Caki2 (cell line): Measurements from ENCODE around the gene CLOCK. TPM values are rescaled to one million over a fixed set of nuclear protein-coding genes. Genes with fewer than 3 reads are reported as not detected.

Experiments
- DNase-seq: peaks from one replicate; pipeline ENCODE4 v3.0.0-alpha.2; 2015; ENCODE audit warnings: low read depth
- in situ Hi-C: cut with HindIII; loops from 2 replicates; pipeline ENCODE4 v1.10.0; 2016; ENCODE audit warnings: low sequenced_read_pairs, low pct_unique_long_range_greater_than_20kb, mixed read lengths
- total RNA-seq: library from RNA; depleted of rRNA; stranded (reverse); fragments of >200 nt; shearing (Covaris generic); gene quantifications from 2 replicates; pipeline ENCODE4 v1.2.3, GENCODE V29; 2014; ENCODE audit warnings: low replicate concordance

The CLOCK gene
- total RNA-seq, 1 experiment from 2014 or later: 25.0 TPM

GRCh38 chr4:55442541-55442940 lies 104.2 kb downstream of the CLOCK start:
- no peak for DNase-seq
- in situ Hi-C loops: no loop called here

GRCh38 chr4:55440786-55441185 lies 105.9 kb downstream of the CLOCK start:
- DNase-seq: no peak
- in situ Hi-C loops: no loop called here

DNA sequence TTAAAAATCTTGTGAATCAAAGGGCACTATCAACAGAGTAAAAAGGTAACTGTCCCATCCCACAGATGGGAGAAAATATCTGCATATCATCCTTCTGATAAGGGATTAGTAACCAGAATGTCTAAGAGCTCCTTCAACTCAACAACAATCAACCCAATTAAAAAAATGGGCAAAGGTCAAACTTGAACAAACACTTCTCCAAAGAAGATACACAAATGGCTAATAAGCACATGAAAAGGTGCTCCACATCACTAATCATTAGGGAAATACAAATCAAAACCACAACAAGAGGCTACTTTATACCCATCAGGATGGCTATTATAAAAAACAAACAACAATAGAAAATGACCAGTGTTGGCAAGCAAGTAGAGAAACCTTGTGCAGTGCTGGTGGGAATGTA lies 107.7 kb downstream of the CLOCK start:
- in situ Hi-C loops: no loop called here

GRCh38 chr4:55438314-55438713 lies 108.4 kb downstream of the CLOCK start:
- in situ Hi-C loops: no loop called here
- DNase-seq: no peak

More for the DNA sequence above, 107.7 kb downstream of the CLOCK start:
- no peak for DNase-seq

DNA sequence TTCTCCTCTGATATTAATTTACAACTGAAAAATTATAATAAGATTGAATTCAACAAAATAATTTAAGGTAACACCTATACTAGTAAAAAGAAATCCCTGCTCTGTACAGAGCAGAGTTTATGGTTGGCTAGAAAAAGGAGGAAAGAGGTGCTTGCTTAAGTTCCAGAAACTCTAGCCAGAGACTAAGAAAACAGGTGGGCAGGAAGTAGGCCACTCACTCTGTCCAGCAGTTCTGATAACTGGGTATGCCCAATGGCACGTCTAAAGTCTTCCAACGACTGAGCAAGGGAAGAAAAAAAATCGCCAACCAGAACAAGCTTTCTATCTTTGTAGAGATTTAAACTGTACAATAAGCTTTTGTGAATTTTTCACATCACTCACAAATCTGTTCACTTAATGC lies 108.9 kb downstream of the CLOCK start:
- no peak for DNase-seq
- in situ Hi-C loops: no loop called here

DNA sequence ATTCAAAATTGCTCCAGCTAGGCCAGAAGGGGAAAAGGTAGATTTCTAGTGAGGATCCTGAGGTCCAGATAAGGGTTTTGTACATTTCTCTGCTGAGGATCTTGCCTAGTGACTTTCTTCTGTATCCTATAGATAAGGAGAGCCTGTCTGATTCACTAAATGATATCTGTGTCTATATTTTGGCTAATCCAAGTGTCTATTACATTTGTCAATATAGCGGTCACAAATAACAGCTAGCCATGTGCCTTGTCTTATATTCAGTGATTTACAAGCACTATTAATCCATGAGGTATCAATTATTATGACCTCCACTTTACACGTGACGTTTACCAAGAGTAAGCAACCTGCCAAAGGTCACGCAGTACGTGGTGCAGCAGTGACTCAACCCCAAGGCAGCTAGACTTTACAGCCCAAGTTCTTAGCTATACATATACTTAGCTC lies 109.3 kb downstream of the CLOCK start:
- DNase-seq: no peak
- in situ Hi-C loops: no loop called here

GRCh38 chr4:55435141-55435841 lies 111.4 kb downstream of the CLOCK start:
- in situ Hi-C loops: no loop called here
- DNase-seq: no peak

- in situ Hi-C loops: no loop called here
- no peak for DNase-seq
Measured at GRCh38 chr4:55431710-55432336, 114.9 kb downstream of the CLOCK start.

DNA sequence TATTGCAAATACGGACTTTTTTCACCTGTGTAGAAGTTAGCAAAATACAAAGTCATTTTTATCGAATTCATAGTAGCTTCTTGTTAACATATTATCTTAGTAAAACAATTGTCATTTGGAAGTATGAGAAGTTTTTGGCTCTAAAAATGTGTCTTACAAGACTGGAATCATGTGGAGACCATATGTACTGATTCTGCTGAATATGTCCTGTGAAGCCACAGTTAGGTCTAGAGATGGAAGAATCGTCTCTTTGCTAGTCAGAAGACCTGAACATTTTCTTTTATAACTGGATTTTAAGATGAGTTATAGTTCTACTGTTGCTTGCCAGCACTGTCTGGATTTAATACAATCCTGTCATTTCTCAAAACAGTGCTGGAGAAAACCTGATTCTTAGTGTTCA lies 121.9 kb downstream of the CLOCK start:
- no peak for DNase-seq
- in situ Hi-C loops: no loop called here

DNA sequence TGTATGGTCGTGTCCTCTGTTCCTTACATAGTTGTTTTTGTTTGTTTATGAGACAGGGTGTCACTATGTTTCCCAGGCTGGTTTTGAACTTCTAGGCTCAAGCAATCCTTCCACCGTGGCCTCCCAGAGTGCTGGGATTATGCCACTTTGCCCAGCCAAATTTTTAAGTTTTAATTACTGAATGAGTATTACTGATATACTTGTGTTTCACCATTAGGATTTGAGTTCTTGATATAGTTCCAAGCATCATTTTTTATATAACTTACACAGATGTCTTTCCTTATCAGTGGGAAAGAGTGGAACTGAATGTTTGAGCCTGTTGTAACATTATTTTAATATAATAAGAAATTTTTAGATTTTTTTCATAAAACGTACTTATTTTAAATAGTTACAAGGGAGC lies 130.5 kb downstream of the CLOCK start:
- DNase-seq: no peak
- in situ Hi-C loops: no loop called here

DNA sequence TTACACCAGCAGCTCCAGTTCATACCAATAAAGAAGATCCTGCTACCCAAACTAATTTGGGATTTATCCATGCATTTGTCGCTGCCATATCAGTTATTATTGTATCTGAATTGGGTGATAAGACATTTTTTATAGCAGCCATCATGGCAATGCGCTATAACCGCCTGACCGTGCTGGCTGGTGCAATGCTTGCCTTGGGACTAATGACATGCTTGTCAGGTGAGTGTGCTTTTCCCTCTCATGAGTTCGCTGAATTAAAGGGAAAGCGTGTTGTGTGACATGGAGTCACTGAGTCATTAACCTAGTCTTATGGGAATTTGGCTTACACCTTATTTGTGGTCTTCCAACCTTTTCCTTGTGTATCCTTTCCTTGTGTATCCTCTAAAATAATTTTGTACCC lies 135.1 kb downstream of the CLOCK start:
- DNase-seq: no peak
- in situ Hi-C loops: no loop called here

- in situ Hi-C loops: no loop called here
- DNase-seq: no peak
Measured at GRCh38 chr4:55410431-55410830, 136.3 kb downstream of the CLOCK start.

GRCh38 chr4:55409468-55410171 lies 137.1 kb downstream of the CLOCK start:
- DNase-seq: no peak
- in situ Hi-C loops: no loop called here

GRCh38 chr4:55407764-55408163 lies 138.9 kb downstream of the CLOCK start:
- in situ Hi-C loops: no loop called here

GRCh38 chr4:55407119-55407518 lies 139.6 kb downstream of the CLOCK start:
- DNase-seq: no peak
- in situ Hi-C loops: no loop called here

More at GRCh38 chr4:55407764-55408163, 138.9 kb downstream of the CLOCK start:
- DNase-seq: no peak

- no peak for DNase-seq
- in situ Hi-C loops: no loop called here
Measured at GRCh38 chr4:55406545-55406944, 140.2 kb downstream of the CLOCK start.

DNA sequence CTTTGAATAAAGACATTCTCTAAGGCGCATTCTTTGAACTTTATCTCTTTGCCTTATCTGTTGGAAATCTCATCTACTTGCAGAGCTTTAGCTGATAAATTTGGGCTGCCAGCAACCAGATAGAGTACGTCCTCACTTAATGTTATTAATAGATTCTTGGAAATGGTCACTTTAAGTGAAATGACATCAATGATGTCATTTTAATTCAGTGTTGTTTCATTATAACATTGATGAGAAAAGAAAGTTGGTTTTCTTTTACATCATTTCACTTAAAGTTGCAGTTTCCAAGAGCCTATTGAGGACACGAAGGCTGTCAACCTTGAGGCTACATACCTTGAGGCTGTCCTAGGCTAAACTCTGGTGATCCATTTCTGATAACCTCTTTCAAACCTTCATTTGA lies 141.6 kb downstream of the CLOCK start:
- DNase-seq: no peak
- in situ Hi-C loops: no loop called here

DNA sequence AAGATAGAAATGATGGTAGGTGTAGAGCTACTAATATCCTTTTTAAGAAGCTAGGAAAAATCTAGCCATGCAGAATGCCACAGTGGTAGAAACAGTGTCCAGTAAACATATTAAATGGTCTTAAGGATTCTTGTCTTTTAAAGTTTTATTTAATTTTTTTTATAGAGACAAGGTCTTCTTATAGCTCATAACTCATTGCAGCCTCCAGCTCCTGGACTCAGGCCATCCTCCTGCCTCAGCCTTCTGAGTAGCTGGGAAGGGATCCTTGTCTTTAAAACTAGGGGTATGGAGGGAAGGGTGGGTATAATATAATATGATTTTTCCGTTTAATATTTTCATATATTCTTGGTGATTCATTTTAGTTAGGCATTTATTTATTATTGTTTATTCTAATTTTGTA lies 147.1 kb downstream of the CLOCK start:
- in situ Hi-C loops: no loop called here
- DNase-seq: no peak

DNA sequence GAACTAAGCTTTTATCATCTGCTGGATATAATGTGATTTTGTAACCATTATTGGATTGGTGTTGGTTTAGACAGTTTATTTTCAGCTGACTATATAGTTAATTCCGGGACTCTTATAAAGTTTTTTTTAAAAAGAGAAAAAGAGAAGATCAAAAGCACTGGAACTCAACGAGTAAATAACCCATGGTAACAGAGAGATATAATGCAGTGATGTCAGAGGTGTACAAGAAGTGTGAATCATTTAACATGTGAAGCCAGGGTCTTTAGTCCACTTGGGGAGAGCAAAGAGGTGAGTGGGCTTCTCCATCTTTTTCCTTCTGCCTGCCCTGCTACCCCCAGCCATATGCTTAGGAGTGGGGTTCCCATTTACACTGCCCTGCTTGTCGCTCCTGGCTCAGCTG lies 147.7 kb downstream of the CLOCK start:
- in situ Hi-C loops: no loop called here
- DNase-seq: no peak
